GM12878 (cell line): ENCODE data around the gene DGAT2. TPM values are rescaled to one million over a fixed set of nuclear protein-coding genes. Genes with fewer than 3 reads are reported as not detected.

Experiments used
- ATAC-seq: fragments of 200-7000 bp; cut with Tn5 transposase; 3 replicates; pipeline ENCODE4 v1.9.1; 2020; ENCODE audit warnings: mild to moderate bottlenecking, moderate library complexity
- BruUV-seq: library from RNA; stranded (reverse); fragments of 400-500 nt; replicated peaks from 2 replicates; lab custom pipeline; 2021; lab: Mats Ljungman, UMichigan
- CTCF ChIA-PET: fragments of 300-600 bp; sonication (Branson Sonifier 250); formaldehyde crosslinking; extraction: SDS; loops from one replicate; lab custom pipeline; 2021; ENCODE audit warnings: inconsistent platforms; lab: Yijun Ruan, JAX
- POLR2A ChIA-PET: fragments of 350-600 bp; formaldehyde crosslinking; extraction: SDS; loops from one replicate; lab custom pipeline; 2021; ENCODE audit warnings: inconsistent platforms; lab: Charles Lee
- RAD21 ChIA-PET: fragments of 300-600 bp; sonication (Branson Sonifier 250); formaldehyde crosslinking; loops from one replicate; lab custom pipeline; 2023; ENCODE audit warnings: antibody characterized with exemption; ENCODE audit not compliant: unreplicated experiment; lab: Charles Lee
- SMC1A ChIA-PET: fragments of 300-600 bp; sonication (Branson Sonifier 250); formaldehyde crosslinking; loops from one replicate; lab custom pipeline; 2023; ENCODE audit not compliant: unreplicated experiment, uncharacterized antibody; lab: Charles Lee
- DNase-seq: peaks from one replicate; pipeline ENCODE4 v3.0.0-alpha.2; 2011; ENCODE audit warnings: low read depth, low spot score
- FAIRE-seq: peaks from 3 replicates; lab custom pipeline; 2011; peaks lifted over from hg19 to GRCh38; lab: Jason Lieb, UNC
- H2AFZ ChIP-seq: 2 replicates; pipeline ENCODE4 v1.6.0; 2011; ENCODE audit warnings: low read depth, low read length, control low read depth; ENCODE audit not compliant: control insufficient read depth
- H3K27ac ChIP-seq: 2 replicates; pipeline ENCODE4 v1.5.1; 2011; ENCODE audit warnings: control low read depth; ENCODE audit not compliant: control insufficient read depth, insufficient read depth
- H3K27me3 ChIP-seq, 2 experiments: replicated peaks in 1 of 2; 2 replicates each; pipeline versions ENCODE4 v1.6.0 to v1.6.1; 2011; ENCODE audit warnings: low read length in 1 of 2; ENCODE audit not compliant: control insufficient read depth in 2 of 2, insufficient read depth in 2 of 2
- H3K36me3 ChIP-seq, 2 experiments: 2 replicates each; pipeline ENCODE4 v1.5.1; 2011; ENCODE audit warnings: low read length in 1 of 2; ENCODE audit not compliant: control insufficient read depth in 2 of 2, insufficient read depth in 2 of 2
- H3K4me1 ChIP-seq: 2 replicates; pipeline ENCODE4 v1.6.1; 2011; ENCODE audit warnings: mild to moderate bottlenecking, low read length, moderate library complexity, mixed read lengths; ENCODE audit not compliant: control insufficient read depth, insufficient read depth
- H3K4me2 ChIP-seq: 2 replicates; pipeline ENCODE4 v1.6.0; 2011; ENCODE audit warnings: control low read depth; ENCODE audit not compliant: control insufficient read depth, insufficient read depth
- H3K4me3 ChIP-seq: fragments of 200-600 bp; sonication (generic); 2 replicates; pipeline ENCODE4 v1.5.1; 2016
- H3K79me2 ChIP-seq: 2 replicates; pipeline ENCODE4 v1.6.0; 2011; ENCODE audit warnings: low read length; ENCODE audit not compliant: control insufficient read depth, insufficient read depth
- H3K9ac ChIP-seq: 2 replicates; pipeline ENCODE4 v1.8.0; 2011; ENCODE audit warnings: low read length, control low read depth, mixed read lengths; ENCODE audit not compliant: control insufficient read depth, insufficient read depth
- H3K9me3 ChIP-seq: replicated peaks from 3 replicates; pipeline ENCODE4 v1.5.1; 2011; ENCODE audit warnings: mild to moderate bottlenecking, low read length; ENCODE audit not compliant: control insufficient read depth, insufficient read depth
- H4K20me1 ChIP-seq: 2 replicates; pipeline ENCODE4 v1.6.0; 2011; ENCODE audit not compliant: control insufficient read depth, insufficient read depth
- BHLHE40 ChIP-seq, 2 experiments: fragments of 450-650 bp in 1 of 2; IDR thresholded peaks; 2 replicates each; pipeline ENCODE4 v1.6.1; 2011 to 2017; ENCODE audit warnings: low read depth in 2 of 2, borderline replicate concordance in 1 of 2, improper control_type of control experiment in 1 of 2, low read length in 1 of 2, mild to moderate bottlenecking in 1 of 2
- EED ChIP-seq: sonication (generic); IDR thresholded peaks from 2 replicates; pipeline ENCODE4 v1.6.1; 2016; ENCODE audit warnings: antibody characterized with exemption, low read depth
- GATAD2B ChIP-seq: fragments of 450-650 bp; conservative IDR thresholded peaks from 2 replicates; pipeline ENCODE4 v1.6.1; 2017; ENCODE audit warnings: low read depth, mild to moderate bottlenecking, moderate library complexity
- HCFC1 ChIP-seq: fragments of 150-350 bp; IDR thresholded peaks from 2 replicates; pipeline ENCODE4 v1.6.1; 2014; ENCODE audit warnings: low read length
- HDGF ChIP-seq: fragments of 450-650 bp; IDR thresholded peaks from 2 replicates; pipeline ENCODE4 v1.6.1; 2016; ENCODE audit warnings: antibody characterized with exemption
- IKZF1 ChIP-seq: fragments of 450-650 bp; conservative IDR thresholded peaks from 2 replicates; pipeline ENCODE4 v1.6.1; 2017; ENCODE audit warnings: antibody characterized with exemption, mild to moderate bottlenecking
- IKZF2 ChIP-seq, 2 experiments: fragments of 450-650 bp; IDR thresholded peaks; 2 replicates each; pipeline ENCODE4 v1.6.1; 2017; ENCODE audit warnings: mild to moderate bottlenecking in 2 of 2, moderate library complexity in 2 of 2
- NBN ChIP-seq: fragments of 450-650 bp; IDR thresholded peaks from 2 replicates; pipeline ENCODE4 v1.6.1; 2016
- NFYB ChIP-seq: IDR thresholded peaks from 2 replicates; pipeline ENCODE4 v1.6.1; 2011; ENCODE audit warnings: low read depth, mild to moderate bottlenecking, low read length, improper control_type of control experiment, moderate library complexity; ENCODE audit not compliant: insufficient read depth
- PML ChIP-seq: IDR thresholded peaks from 2 replicates; pipeline ENCODE4 v1.6.1; 2012; ENCODE audit warnings: low read length, inconsistent platforms
- POLR2A ChIP-seq: IDR thresholded peaks from 2 replicates; pipeline ENCODE4 v1.6.1; 2011; ENCODE audit warnings: low read depth, mild to moderate bottlenecking, low read length
- POLR2AphosphoS5 ChIP-seq: IDR thresholded peaks from 2 replicates; pipeline ENCODE4 v1.6.1; 2011; ENCODE audit warnings: mild to moderate bottlenecking, low read length, inconsistent platforms
- RBBP5 ChIP-seq: fragments of 200-600 bp; sonication (generic); conservative IDR thresholded peaks from 2 replicates; pipeline ENCODE4 v1.6.1; 2016
- RUNX3 ChIP-seq: IDR thresholded peaks from 2 replicates; pipeline ENCODE4 v1.6.1; 2012; ENCODE audit warnings: low read length, inconsistent platforms
- SIN3A ChIP-seq: IDR thresholded peaks from 2 replicates; pipeline ENCODE4 v1.6.1; 2012; ENCODE audit warnings: low read depth, low read length, improper control_type of control experiment
- SPI1 ChIP-seq: IDR thresholded peaks from 2 replicates; pipeline ENCODE4 v1.6.1; 2011; ENCODE audit warnings: low read depth, mild to moderate bottlenecking, low read length, moderate library complexity, borderline replicate concordance; ENCODE audit not compliant: insufficient read depth
- ZBTB11 ChIP-seq: fragments of 450-650 bp; formaldehyde crosslinking; IDR thresholded peaks from 2 replicates; pipeline ENCODE4 v1.5.0; 2022; ENCODE audit warnings: mild to moderate bottlenecking, missing genetic modification characterization
- WGBS: methylation state at CpG from one replicate; pipeline ENCODE4 v1.1.6; 2016; ENCODE audit warnings: low lambda C conversion rate; ENCODE audit not compliant: insufficient replicate concordance, insufficient coverage; ENCODE audit errors: missing lambda C conversion rate; 5-methylcytosine and 5-hydroxymethylcytosine counted together
- in situ Hi-C: fragments of 300-500 bp; cut with MboI; formaldehyde crosslinking; loops from 9 replicates; pipeline ENCODE4 v1.14.3; 2018; ENCODE audit warnings: mixed read lengths
- intact Hi-C: fragments of 100-400 bp; cut with micrococcal nuclease; formaldehyde crosslinking; loops from one replicate; pipeline ENCODE4 v1.14.2; 2022; ENCODE audit not compliant: unreplicated experiment
- polyA plus RNA-seq, 11 experiments: library from polyadenylated mRNA; depleted of rRNA in 4 of 11; unstranded in 6 of 11; stranded (reverse) in 5 of 11; fragments of >200 nt; fragmentation: Nextera tagmentation in 4 of 11; fragmentation: Illumina TruSeq in 1 of 11; extraction: Ambion mirVana in 4 of 11; extraction: Trizol in 1 of 11; gene quantifications; 1 replicate in 1 of 11; 2 replicates in 10 of 11; pipeline versions ENCODE4 v1.2.1 to v1.2.3, GENCODE V29; 2011 to 2016; ENCODE audit warnings: inconsistent platforms in 2 of 11, missing spikeins in 2 of 11, low read depth in 1 of 11
- total RNA-seq, 4 experiments: library from RNA; depleted of rRNA in 3 of 4; stranded (reverse); fragments of >200 nt in 3 of 4; fragmentation: Illumina TruSeq in 1 of 4; extraction: Trizol in 1 of 4; gene quantifications; 2 replicates each; pipeline versions ENCODE4 v1.2.1 to v1.2.3, GENCODE V29; 2013 to 2021
- TF ChIP-seq, protein P1 (sequence below): fragments of 150-350 bp; IDR thresholded peaks from 2 replicates; pipeline ENCODE4 v1.6.1; 2016; ENCODE audit warnings: low read depth, low read length

The DGAT2 gene
- total and polyA plus RNA-seq, 10 of the 15 experiments (the other 5 are each of a cell fraction or from before 2014, with no cell fraction given): 5.1 to 25.9 (median 17.6) TPM

- ATAC-seq (no peak), FAIRE-seq (no peak), DNase-seq (no peak)
- no peaks in the 10 kb centered on the region for H3K27me3 ChIP-seq
- peaks cover 93% of the 10 kb centered on the region for H3K79me2 ChIP-seq
- H3K4me2 ChIP-seq: peak overlapping the region; percentile 86
- H3K9me3 ChIP-seq: peaks cover 3% of the 10 kb centered on the region; the same call in 2 of the 3 replicates
- intact Hi-C loops: loop anchor here (5.0 to 10.0 kb wide), 2 partner anchors 421 to 1822 kb away; no protein-coding TSS in a partner anchor
- in situ Hi-C loops: no loop called here
- peaks cover 0 to 4% of the 10 kb centered on the region in 2 experiments; a peak in 2 of 4 replicates for H3K36me3 ChIP-seq
- peak overlapping the region; percentile 93 for H3K4me3 ChIP-seq
- peak overlapping the region; percentile 94 for H3K27ac ChIP-seq
- CTCF ChIA-PET: interaction anchor here (0.6 to 13.1 kb wide), 8 partner anchors 13 to 336 kb away, joined by 3 to 183 read pairs (median 4); no protein-coding TSS in a partner anchor
- 0% methylated on average over 6 of the region's 6 CpGs for WGBS
- peaks cover 42% of the 10 kb centered on the region for H3K4me1 ChIP-seq
- no peak overlapping the region for H2AFZ ChIP-seq
- BruUV-seq: no TSS peak
- RAD21 ChIA-PET: interaction anchor here (1.3 to 10.4 kb wide), 4 partner anchors 9 to 57 kb away, joined by 3 to 111 read pairs (median 54); no protein-coding TSS in a partner anchor
- SMC1A ChIA-PET: interaction anchor here (0.6 to 2.0 kb wide), 8 partner anchors 9 to 131 kb away, joined by 3 to 23 read pairs (median 4); no protein-coding TSS in a partner anchor
- POLR2A ChIA-PET: interaction anchor here (0.7 to 8.7 kb wide), 3 partner anchors 9 to 56 kb away, joined by 3 to 173 read pairs (median 4); no protein-coding TSS in a partner anchor
- H3K9ac ChIP-seq: peak overlapping the region; percentile 95
- no peaks in the 10 kb centered on the region for H4K20me1 ChIP-seq
- TF ChIP-seq HCFC1: no peak
- TF ChIP-seq IKZF2 (IDR thresholded peaks at IDR 0.05): peak in 1 of 2 experiments; percentile 39; a peak in 2 of 4 replicates
- TF ChIP-seq POLR2A: peak; percentile 35; the same call in 1 of the 2 replicates
- TF ChIP-seq POLR2AphosphoS5: peak; percentile 18; the same call in 1 of the 2 replicates
- TF ChIP-seq, protein P1, sequence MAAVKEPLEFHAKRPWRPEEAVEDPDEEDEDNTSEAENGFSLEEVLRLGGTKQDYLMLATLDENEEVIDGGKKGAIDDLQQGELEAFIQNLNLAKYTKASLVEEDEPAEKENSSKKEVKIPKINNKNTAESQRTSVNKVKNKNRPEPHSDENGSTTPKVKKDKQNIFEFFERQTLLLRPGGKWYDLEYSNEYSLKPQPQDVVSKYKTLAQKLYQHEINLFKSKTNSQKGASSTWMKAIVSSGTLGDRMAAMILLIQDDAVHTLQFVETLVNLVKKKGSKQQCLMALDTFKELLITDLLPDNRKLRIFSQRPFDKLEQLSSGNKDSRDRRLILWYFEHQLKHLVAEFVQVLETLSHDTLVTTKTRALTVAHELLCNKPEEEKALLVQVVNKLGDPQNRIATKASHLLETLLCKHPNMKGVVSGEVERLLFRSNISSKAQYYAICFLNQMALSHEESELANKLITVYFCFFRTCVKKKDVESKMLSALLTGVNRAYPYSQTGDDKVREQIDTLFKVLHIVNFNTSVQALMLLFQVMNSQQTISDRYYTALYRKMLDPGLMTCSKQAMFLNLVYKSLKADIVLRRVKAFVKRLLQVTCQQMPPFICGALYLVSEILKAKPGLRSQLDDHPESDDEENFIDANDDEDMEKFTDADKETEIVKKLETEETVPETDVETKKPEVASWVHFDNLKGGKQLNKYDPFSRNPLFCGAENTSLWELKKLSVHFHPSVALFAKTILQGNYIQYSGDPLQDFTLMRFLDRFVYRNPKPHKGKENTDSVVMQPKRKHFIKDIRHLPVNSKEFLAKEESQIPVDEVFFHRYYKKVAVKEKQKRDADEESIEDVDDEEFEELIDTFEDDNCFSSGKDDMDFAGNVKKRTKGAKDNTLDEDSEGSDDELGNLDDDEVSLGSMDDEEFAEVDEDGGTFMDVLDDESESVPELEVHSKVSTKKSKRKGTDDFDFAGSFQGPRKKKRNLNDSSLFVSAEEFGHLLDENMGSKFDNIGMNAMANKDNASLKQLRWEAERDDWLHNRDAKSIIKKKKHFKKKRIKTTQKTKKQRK: no peak
- TF ChIP-seq GATAD2B: no peak
- TF ChIP-seq RUNX3: peak; percentile 47; the same call in 1 of the 2 replicates
- peak; percentile 54; the same call in 1 of the 2 replicates for TF ChIP-seq NBN
- TF ChIP-seq EED: 0 out of 2 replicates have a peak, but pooled peaks have one; percentile 10
- TF ChIP-seq NFYB: no peak
- TF ChIP-seq IKZF1: 0 out of 2 replicates have a peak, but pooled peaks have one; percentile 10
- no peak for TF ChIP-seq ZBTB11 (CRISPR knock-in tag)
- 0 out of 2 replicates have a peak, but pooled peaks have one; percentile 0 for TF ChIP-seq PML
- no peak for TF ChIP-seq SIN3A
- 0 out of 2 replicates have a peak, but pooled peaks have one; percentile 21 for TF ChIP-seq SPI1
- TF ChIP-seq RBBP5: no peak
- TF ChIP-seq HDGF: peak; percentile 92
- peak; percentile 85 to 91 for TF ChIP-seq BHLHE40 (IDR thresholded peaks at IDR 0.05; ENCODE audit: borderline replicate concordance in 1 of 2, low read depth in 2 of 2, low read length in 1 of 2)
These were observed 48.1 kb downstream of the DGAT2 start for GRCh38 chr11:75816561-75817239.
